Left kidney (tissue), 2 donors: Measurements from ENCODE around the gene GRAMD4. TPM values are rescaled to one million over a fixed set of nuclear protein-coding genes. Genes with fewer than 3 reads are reported as not detected.

Experiments
- DNase-seq: peaks from one replicate; pipeline ENCODE4 v3.0.0-alpha.2; 2013
- polyA plus RNA-seq: library from polyadenylated mRNA; unstranded; fragments of 120-200 nt; gene quantifications from one replicate; pipeline ENCODE4 v1.2.1, GENCODE V29; 2013; ENCODE audit not compliant: insufficient read length

The GRAMD4 gene
- polyA plus RNA-seq, 1 donor: 17.0 TPM

DNA sequence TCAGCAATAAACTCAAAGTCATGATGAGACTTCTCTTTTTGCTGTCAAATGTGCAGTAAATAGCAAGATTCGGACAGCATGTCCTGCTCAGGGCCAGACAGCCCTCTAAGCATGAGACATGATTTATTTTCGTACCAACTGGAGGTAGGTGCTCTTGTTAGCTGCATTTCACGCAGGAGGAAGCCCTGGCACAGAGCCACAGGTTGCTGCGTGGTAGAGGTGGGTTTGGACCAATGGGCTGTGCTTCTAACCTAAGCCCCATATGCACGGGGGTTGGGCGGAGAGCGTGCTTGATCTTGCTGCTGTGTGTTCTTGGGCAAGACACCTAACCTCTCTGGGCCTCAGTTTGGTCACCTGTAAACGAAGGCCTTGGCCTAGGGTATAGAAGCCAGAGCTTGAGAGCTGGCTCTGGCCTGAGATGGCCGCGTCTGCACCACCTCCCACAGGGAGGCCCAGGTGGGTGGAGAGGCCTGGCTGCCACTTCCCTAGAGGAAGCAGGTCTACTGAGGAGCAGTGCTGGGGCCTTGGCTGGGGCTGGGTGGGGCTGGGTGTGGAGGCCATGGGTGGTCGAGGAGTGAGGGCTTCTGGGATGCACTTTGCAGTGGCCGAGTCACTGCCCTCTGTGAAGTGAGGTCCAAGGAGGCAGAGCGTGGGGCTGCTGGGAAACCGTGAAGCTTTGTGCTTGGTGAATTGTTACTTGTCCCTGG lies 38.5 kb upstream of the GRAMD4 start:
- no peak for DNase-seq

DNA sequence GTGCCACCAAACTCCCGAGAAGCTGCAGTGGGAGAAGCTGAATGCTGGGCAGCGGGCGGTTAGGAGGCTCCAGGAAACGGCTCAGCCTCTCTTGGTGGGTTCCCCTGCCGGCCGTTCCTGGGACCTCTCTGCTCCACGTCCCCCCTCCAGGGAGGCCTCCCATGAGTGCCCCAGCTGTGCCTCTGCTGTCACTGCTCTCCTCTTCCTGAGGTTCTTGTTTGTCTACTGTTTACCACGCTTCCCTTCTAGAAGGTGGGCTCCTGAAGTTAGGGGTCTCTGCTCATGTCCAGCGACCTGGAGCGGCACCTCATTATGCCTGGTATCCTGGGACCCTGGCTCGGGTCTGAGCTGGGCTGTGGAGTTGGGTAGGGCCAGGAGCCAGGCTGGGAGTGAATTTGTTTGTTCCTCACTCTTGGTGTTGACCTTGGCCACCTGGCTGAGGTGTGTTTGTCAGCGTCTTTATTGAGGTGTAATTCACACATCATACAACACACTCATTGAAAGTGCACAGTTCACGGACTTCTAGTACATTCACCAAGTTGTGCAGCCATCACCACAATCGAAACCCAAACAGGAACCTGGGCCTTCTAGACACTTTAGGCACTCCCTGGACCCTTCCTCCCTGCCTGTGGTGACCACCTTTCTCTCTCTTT lies 37.8 kb upstream of the GRAMD4 start:
- no peak for DNase-seq

DNA sequence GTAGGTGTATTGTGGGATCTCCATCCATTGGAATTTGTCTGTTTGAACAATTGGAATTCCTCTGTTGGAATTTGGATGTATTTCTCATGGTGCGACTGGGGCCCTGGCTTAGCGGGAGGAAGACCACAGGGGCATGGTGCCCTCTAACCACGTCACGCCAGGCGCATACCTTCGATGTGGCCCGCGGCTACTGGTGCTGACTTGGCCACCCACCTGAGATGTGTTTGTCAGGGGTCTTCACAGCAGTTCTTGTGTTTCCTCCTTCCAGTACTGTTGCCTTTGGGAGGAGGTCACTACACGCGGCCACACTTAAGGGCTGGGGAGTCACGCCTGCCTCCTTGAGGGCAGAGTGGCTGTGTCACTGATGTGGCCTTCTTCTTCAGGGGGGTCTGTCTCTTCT lies 36.6 kb upstream of the GRAMD4 start:
- DNase-seq: no peak

DNA sequence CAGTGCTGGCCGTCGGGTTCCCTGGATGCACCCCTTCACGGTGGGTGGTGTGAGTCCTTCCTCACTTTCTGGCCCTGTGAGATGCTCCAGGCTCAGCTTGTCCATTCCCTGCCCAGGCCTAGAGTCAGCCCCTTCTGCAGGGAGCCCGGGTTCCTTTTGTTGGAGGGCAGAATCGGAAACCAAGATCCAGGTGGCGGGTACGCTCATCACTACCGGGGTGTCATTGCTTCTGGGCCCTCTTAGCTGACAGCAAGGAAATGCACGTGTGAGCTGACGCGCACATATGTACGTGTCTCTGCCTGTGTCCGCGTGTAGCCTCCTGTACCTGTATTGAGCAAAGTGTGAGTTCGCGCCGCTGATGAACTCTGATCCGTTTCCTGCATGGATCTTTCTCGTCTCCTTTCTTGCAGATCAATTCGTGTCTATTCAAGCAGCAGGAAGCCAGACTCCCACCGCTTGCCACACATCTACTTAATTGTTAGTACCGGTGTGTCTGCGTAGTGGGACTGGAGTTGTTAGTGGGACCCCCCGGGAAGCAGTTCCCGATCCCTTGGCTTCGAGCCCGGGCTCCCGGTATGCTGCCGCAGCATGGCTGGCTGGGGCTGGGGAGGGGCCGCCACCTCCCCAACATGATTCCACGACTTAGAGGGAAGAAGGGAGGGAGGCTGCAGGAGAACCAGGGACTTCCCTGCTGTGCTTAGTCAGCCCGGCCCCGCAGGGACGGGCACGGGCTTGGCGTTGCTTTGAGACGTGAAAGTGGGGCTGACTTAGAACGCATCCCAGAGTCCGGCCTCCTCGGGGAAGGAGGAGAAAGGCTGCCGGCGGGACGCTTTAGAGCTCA lies 35.9 kb upstream of the GRAMD4 start:
- DNase-seq: no peak

DNA sequence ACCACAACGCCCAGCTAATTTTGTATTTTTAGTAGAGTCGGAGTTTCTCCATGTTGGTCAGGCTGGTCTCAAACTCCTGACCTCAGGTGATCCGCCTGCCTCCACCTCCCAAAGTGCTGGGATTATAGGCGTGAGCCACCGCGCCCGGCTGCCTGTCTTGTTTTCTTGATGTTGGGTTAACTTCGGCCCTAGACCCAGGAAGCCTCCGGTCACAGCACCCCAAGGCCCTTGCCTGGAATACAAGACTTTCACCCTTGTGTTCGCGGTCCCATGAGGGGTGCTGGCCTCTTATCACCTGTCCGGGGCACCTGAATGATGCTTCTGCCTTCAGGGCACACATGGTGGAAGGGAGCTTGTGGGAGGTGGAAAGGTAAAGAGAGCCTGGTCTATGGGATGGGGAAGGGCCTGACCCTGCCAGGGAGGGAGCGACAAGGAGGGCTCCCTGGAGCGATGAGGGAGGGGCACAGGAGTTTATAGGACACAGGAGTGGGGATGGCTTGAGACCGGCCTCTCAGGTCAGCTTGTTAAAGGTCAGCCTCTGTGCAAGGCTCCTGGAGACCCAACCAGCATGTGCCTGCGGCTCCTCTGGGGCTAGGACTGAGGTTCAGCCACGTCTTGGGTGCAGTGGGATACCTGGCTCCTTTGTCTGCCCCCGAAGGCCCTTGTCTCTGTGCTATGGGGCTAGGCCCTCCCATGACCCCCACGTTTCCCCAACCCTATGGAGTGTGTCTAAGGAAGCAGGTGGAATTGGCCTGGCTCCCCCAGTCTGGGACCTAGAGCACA lies 34.7 kb upstream of the GRAMD4 start:
- DNase-seq: no peak

DNA sequence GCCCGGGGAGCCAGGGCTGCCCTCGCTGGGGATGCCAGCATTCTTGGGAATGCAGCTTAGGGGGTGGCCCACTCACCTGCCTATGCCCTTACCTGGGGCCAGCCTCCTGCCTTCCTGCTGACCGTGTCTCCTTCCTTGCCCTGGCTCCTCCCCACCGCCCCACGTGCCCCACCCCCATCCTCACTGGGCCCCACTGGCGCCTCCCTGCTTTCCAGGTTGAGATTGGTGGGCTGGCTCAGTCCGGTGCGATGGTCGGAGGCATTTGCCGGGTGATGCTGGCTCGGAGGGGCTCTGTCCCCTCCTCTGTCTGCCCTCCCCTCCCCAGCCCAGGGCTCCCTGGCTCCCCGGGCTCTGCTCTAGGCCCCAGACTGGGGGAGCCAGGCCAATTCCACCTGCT lies 34.1 kb upstream of the GRAMD4 start:
- no peak for DNase-seq

DNA sequence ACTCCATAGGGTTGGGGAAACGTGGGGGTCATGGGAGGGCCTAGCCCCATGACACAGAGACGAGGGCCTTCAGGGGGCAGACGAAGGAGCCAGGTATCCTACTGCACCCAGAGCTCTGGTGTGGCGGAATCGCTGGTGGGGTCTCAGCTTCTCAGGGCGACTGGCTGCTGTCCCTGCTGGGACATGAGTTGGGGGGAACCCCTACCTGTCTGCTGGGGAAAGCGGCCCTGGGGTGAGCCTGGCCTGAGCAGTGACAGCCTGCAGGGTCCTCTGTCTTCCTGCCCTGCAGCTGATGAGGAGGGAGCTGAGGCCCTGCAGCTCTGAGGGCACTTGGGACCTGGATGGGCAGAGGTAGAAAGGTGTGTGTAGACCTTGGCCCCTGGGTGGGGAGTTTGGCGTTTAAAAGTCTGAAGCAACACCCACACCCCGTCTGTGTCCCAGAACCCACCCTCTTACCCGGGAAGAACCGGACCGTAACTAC lies 33.6 kb upstream of the GRAMD4 start:
- DNase-seq: no peak

DNA sequence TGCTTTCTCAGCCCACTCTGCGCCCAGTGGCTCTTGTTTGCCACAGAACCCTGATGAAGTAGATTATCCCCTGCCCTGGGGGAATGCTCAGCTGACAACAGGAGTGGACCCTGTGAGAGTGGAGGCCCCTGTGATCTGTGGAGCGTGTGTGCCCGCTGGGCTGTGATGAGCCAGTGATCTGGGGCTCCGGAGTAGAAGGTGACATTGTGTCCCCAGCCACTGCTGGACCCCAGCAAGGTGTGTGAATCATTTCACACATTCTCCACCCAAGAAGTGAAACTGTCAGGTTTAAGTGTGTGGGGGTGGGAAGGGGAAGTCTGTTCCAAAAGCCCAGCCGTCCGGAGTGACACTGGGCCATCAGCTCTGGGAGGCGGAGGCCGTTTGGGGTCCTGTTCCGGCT lies 33.1 kb upstream of the GRAMD4 start:
- no peak for DNase-seq

DNA sequence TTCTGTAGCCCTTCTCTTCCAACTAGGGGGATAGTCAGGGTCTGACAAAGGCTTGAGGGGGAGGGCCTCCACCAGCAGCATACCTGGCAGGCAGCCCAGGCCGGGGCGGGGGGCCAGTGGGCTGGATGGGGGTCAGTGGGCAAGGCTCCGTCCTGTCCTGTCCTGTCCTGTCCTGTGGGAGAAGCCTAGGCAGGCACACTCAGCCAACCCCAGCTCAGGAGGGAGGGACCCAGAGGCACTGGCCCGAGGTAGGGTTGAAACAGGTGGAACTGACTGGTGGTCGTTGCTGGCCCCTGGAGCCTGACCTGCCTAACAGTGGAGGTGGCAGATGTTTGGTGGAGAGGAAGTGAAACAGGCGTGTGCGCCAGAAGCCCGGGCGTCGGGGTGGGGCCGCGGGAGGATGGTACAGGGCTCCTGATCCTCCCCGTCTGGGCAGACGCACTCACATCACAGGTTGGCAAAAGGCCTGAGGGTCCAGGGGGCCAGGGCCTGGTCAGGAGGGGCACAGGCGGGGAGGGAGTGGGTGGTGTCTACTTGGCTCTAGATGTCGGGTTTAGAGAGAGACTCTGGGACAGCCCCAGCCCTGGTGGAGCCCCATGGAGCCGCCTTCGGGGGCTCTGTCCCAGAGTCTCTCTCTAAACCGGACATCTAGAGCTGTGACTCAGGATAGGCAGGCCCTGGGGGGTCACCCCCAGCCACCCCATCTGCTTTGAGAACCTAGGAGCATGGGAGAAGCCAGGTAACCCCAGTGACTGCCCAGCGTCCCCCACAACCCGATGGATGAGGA lies 32.5 kb upstream of the GRAMD4 start:
- DNase-seq: no peak

DNA sequence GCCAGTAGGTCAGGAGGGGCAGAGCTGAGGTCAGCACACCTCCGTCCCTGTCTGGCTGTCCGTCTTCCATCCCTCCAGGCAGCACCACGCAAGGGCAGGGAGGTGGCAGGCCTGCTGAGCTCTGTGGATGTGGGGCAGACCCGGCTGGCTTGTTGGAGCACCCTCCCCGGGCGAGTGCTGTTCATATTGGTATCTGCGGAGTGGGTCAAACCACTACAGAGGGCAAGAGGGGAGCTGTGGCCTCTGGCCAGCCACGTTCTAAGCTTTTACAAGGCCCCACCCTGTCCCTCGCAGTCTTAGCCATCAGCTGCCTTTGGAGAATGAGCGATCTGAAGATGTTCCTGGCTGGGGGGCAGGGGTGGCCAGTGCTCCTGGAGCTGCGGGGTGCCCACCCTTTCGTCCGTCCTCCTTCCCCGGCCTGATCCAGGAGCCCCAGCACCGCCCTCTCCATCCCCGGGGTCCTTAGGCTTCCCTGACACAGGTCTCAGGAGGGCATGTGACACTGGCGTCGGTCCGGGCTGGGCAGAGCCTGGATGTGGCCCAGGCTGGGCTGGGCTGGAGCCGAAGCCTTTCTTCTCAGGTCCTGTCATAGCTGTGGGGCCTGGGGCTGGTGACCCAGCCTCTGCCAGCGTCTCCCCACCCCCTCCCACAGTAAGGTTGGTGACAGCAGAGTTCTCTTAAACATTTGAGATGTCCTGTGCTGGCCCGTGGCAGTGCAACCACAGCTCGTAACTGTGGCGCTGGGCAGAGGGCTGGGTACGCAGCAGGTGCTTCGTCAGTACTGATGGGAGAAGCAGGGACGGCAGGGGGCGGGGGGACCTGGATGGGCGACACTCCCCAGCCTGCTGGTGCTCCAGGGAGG lies 31.7 kb upstream of the GRAMD4 start:
- DNase-seq: no peak

DNA sequence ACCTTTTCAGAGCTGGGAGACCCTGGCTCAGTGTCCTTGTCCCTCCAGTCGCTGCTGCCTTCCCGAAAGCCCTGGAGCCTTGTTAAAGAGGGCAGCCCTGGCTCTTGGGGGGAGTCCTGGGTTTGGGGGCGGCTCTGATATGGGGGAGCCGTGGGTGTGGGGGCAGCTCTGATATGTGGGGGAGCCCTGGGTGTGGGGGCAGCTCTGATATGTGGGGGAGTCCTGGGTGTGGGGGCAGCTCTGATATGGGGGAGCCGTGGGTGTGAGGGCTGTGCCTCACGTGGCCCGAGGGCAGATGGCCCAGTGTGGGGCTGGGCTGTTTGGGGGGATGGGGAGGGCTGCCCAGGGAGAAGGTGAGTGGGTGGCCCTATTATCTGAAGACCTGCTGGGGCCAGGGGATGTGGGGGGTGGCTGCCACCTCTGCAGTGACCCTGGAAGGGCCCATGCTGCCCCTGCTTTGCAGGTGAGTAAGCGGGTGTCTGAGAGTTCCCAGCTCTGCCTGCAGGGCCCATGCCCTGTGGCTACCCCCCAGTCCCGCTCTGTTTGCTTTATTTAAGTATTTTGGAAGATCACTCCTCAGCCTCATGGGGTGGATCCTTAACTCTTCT lies 30.9 kb upstream of the GRAMD4 start:
- DNase-seq: no peak

DNA sequence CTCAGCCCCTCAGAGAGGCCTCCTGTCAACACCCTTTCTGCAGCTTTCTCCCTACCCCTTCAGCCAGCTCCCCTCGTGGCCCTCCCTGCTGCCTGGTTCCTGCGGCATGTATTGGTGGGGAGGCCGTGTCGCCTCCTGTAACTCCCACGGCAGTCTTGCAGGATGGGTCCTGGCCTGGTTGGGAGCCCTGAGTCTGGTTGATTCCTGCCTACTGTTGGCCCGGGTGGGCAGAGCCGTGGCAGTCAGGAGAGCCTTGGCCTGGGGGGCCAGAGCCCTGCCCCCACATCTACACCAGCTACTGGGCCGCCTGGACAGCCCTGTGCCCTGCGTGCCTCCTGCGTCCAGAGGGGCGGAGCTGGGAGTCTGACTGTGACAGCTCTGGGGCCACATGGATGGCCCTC lies 30.3 kb upstream of the GRAMD4 start:
- DNase-seq: no peak

DNA sequence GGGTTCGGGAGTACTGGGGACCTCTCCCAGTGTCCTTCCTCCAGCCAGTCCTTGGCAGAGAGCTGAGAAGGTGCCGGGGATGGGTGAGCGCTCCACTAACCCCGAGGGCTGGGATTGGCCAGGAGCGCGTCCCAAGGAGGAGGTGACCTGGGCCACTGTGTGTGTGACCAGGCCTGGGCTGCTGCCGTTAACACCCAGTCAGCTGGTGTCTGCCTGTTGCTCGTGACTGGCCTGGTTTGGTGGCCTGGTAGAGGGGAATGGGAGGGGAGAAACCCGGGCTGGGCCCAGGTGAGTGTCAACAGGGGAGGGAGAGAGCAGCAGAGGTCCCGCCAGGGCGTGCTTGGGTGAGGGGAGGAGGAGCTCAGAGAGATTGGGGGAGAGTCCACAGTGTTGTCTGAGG lies 29.9 kb upstream of the GRAMD4 start:
- DNase-seq: no peak

DNA sequence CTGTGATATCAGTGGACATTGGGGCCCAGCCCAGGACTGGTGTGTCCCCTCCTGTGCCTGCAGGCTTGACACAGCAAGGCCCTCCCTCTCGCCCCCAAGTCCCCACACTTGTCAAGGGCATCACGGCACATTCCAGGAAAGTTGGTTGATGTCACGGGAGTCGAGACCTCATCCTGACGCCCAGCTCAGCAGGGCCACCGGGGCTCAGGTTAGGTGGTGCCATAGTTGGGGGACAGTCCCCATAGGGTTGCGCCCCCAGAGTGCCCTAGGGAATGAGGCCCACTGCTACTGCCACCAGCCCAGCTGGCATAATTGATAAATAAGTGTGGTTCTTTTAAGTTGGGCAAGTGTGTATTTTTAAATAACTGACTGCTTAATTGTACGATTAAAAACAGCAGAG lies 28.3 kb upstream of the GRAMD4 start:
- DNase-seq: no peak

DNA sequence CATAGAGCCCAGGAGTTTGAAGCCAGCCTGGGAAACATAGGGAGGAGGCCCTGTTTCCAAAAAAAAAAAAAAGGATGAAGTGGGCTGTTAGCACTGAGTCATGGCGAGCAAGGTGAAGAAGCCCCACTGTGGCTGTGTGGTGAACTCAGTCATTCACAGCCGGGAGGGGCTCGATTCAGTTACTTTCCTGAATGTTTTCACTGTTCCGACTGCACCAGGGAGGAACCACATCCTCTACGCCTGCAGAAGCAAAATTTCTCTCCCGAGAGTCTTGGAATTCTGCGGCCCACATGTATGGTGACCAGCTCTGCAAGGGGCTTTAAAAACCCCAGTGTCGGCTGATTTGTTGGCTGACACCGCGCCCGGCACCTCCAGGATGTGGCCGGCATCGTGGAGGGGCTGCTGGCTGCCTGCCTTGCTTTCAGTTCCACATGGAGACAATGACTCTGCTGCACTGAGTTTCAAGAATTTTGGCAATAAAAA lies 27.8 kb upstream of the GRAMD4 start:
- no peak for DNase-seq

DNA sequence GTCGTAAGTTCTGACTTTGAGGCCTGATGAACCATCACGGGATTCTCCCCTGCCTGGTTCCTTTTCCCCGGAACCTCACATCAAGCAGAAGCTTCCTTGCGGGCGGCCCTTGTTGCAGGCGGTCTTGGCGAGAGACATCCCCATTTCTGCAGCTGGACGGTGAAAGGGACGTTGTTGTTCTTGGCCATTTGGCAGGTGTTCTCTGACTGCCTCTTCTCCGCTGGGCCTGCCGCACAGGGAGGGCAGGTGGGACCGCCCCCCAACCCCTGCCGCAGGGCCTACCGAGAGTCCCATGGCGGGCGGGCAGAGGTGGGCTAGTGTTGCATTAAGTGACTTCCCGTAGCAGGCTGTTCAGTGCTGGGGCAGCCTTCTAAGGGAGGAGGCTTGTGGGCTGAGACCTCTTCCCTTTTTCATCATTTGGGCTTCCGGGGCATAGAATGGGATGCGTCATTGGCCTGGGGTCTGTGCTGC lies 26.9 kb upstream of the GRAMD4 start:
- DNase-seq: no peak

DNA sequence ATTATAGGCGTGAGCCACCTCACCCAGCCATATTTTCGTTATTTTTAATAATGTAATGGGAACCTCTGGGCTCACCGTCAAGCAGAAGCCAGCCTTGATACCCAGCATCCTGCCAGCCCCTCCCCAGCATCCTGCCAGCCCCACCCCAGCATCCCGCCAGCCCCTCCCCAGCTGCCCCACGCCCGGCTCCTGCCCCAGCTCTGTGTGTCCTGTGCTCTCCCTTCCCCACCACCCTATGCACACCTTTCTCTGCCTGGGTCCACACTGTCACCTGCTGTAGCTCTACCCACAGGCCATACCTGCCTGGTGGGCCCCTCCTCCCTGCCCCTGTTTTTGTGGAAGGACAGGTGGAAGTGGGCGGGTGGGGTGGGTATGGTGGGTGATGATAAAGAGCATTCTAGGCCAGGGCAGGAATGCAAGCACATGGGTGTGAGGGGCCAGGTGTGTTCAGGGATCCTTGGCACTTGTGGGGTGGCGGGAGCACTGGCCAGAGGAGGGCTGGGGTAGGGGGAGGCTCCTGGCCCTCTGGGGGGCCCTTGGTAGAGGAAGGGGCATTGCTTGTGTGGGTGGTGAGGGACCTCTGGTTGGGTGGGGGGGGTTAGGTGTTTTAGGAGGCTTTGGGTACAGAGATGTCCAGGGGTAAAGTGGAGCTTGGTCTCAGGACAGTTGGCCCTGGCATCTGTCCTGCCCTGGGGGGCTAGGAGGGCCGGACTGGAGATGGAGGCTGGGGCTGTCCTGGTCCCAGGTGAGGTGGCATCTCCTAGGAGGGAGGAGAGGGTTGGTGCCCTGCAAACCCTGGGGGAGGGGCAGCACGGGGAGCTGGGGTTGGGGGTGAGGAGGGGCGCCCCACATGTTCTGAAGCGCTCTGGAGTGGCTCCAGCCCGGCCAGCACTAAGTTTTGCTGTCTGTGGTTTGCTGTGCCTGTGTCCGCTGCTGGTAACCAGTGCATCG lies 25.9 kb upstream of the GRAMD4 start:
- no peak for DNase-seq

DNA sequence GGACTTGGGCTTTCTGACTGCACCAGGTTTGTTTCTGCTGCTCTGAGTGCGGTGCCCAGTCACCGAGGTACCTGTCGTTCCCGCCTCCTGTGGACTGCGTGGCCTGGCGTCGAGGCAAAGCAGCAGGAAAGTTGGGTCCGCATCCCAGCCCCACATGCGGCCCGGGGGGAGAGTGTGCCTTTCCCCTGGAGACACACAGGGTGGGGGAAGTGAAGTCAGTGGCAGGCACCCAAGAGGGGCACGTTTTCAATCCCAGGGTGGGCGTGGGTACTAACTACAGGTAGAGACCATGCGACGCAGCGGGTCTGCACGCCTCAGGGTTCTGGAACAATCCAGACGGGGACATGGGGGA lies 25.3 kb upstream of the GRAMD4 start:
- no peak for DNase-seq

DNA sequence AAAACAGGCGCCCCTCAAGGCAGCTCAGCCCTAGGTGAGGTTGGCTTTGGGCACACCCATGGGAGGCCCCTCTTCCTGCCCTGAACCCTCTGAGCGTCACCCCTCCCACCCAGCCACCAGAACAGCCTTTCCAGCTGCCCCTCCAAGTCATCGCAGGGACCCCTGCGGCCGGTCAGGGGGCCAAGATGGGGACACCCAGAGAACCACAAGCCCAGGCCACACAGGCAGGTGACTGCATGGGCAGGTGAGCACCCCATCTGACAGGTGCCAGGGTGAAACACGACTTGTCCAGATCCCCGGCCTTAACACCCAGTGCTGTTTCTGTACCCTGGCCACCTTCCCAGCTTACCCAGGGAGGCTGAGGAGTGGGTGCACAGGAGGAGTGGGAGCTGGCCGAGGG lies 24.6 kb upstream of the GRAMD4 start:
- no peak for DNase-seq
